ENCODE measurements around the gene PRLH.

PRLH gene

DNA sequence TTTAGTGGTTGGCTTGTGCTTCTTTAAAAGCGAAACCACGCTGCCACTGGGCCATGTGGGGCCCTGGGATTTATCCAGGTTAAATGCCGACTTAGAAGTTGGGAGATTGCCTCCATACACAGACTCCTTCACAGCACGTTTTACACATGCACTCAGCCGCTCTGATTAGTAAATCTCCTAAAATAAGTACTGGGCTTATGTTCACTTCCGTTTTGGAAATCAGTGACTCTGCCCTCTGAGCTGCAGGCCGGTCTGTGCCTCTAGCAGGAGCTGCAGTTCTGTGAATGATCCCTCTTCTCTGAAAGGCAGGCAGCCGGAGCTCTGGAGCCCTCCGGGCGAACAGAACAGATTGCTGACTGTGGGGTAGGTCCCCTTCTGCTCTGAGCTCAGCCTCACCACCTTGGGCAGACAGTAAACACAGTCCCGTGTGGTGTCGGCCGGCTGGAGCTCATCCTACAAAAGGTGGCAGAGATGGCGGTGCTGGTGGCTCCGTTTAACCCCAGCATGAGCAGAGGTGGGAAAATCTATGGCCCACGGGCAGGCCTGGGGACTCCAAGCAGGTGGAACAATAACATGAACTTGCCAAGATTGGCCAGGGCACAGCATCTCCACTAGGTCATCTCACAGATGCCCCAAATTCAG, 34.0 kb downstream of the PRLH start:
- H3K36me3 ChIP-seq (replicated peaks; ENCODE audit: low read depth, low read length): no peaks in the 10 kb centered on the region
- H3K79me2 ChIP-seq (ENCODE audit: low read length): no peaks in the 10 kb centered on the region
- no peaks in the 10 kb centered on the region for H3K27me3 ChIP-seq (ENCODE audit: low read depth, low read length)
- no peak overlapping the region for H3K4me3 ChIP-seq (ENCODE audit: low read length)
- no peak overlapping the region for H3K27ac ChIP-seq (ENCODE audit: low read length)
- no peak overlapping the region for H3K9ac ChIP-seq (ENCODE audit: low read length)
- no peak for TF ChIP-seq EZH2phosphoT487 (IDR thresholded peaks at IDR 0.05; ENCODE audit: low read depth)
- TF ChIP-seq, protein P1, sequence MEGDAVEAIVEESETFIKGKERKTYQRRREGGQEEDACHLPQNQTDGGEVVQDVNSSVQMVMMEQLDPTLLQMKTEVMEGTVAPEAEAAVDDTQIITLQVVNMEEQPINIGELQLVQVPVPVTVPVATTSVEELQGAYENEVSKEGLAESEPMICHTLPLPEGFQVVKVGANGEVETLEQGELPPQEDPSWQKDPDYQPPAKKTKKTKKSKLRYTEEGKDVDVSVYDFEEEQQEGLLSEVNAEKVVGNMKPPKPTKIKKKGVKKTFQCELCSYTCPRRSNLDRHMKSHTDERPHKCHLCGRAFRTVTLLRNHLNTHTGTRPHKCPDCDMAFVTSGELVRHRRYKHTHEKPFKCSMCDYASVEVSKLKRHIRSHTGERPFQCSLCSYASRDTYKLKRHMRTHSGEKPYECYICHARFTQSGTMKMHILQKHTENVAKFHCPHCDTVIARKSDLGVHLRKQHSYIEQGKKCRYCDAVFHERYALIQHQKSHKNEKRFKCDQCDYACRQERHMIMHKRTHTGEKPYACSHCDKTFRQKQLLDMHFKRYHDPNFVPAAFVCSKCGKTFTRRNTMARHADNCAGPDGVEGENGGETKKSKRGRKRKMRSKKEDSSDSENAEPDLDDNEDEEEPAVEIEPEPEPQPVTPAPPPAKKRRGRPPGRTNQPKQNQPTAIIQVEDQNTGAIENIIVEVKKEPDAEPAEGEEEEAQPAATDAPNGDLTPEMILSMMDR (IDR thresholded peaks at IDR 0.05; ENCODE audit: low read depth, low read length): no peak
- H2AFZ ChIP-seq (ENCODE audit: low read depth, low read length): no peak overlapping the region
- no peaks in the 10 kb centered on the region for H3K4me1 ChIP-seq (ENCODE audit: low read length)
- H4K20me1 ChIP-seq (ENCODE audit: insufficient read depth, low read length): no peaks in the 10 kb centered on the region
- H3K9me3 ChIP-seq (ENCODE audit: insufficient read depth, low read length): no peaks in the 10 kb centered on the region
- no peak overlapping the region for H3K4me2 ChIP-seq (ENCODE audit: low read length)

DNA sequence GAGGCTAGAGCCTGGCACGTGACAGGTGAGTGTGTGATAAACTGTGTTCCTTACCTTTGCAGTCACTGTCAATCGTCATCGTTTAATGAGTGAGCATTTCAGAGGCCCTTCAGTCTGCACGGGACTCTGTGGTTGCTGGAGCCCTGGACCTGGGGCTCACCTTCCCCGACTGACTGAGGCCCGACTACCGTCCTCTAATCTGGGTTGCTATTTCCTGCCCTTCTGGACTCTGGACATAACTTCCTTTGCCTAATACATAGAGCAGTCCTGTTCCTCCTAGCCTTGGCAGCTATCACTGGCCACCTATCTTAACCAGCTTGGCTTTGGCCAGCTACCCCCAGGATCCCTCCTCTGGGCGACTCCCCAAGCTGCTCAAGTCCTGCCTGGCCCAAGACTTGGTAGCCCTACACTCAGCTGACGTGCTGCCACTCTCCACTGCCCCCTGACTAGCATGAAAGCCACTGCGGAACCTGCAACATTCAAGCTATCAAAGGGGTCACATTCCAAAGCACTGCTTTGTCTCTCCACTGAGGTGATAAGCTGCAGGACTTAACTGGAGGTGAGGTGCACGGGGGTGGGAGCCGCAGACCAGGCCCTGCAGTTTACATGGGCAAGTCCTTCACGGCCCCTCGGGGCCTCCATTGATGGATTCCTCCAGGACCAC, 35.2 kb downstream of the PRLH start:
- H3K36me3 ChIP-seq (replicated peaks; ENCODE audit: low read depth, low read length): no peaks in the 10 kb centered on the region
- H3K9ac ChIP-seq (ENCODE audit: low read length): no peak overlapping the region
- no peaks in the 10 kb centered on the region for H3K4me1 ChIP-seq (ENCODE audit: low read length)
- H3K9me3 ChIP-seq (ENCODE audit: insufficient read depth, low read length): no peaks in the 10 kb centered on the region
- no peaks in the 10 kb centered on the region for H3K79me2 ChIP-seq (ENCODE audit: low read length)
- H3K4me3 ChIP-seq (ENCODE audit: low read length): no peak overlapping the region
- H3K27me3 ChIP-seq (ENCODE audit: low read depth, low read length): no peaks in the 10 kb centered on the region
- H3K27ac ChIP-seq (ENCODE audit: low read length): no peak overlapping the region
- H4K20me1 ChIP-seq (ENCODE audit: insufficient read depth, low read length): no peaks in the 10 kb centered on the region
- TF ChIP-seq, protein P1 (IDR thresholded peaks at IDR 0.05; ENCODE audit: low read depth, low read length): no peak
- TF ChIP-seq EZH2phosphoT487 (IDR thresholded peaks at IDR 0.05; ENCODE audit: low read depth): no peak
- H2AFZ ChIP-seq (ENCODE audit: low read depth, low read length): no peak overlapping the region
- no peak overlapping the region for H3K4me2 ChIP-seq (ENCODE audit: low read length)

DNA sequence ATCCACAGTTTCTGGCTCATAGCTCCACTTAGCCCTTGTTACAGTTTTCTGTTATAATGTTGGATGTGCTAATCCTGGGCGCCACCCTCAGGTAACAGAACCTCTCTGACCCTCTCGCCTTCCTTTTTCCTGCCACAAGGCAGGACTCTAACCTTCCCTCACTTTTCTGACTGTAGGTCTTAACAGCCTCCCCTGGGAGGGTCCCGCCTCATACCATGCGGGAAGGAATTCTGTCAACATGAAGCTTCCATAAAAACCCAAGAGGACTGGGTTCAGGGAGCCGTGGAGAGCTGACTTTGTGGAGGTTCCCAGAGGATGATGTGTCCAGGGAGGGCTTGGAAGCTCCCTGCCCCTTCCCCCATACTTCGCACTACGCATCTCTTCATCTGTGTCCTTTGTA, 36.0 kb downstream of the PRLH start:
- H3K4me2 ChIP-seq (ENCODE audit: low read length): no peak overlapping the region

DNA sequence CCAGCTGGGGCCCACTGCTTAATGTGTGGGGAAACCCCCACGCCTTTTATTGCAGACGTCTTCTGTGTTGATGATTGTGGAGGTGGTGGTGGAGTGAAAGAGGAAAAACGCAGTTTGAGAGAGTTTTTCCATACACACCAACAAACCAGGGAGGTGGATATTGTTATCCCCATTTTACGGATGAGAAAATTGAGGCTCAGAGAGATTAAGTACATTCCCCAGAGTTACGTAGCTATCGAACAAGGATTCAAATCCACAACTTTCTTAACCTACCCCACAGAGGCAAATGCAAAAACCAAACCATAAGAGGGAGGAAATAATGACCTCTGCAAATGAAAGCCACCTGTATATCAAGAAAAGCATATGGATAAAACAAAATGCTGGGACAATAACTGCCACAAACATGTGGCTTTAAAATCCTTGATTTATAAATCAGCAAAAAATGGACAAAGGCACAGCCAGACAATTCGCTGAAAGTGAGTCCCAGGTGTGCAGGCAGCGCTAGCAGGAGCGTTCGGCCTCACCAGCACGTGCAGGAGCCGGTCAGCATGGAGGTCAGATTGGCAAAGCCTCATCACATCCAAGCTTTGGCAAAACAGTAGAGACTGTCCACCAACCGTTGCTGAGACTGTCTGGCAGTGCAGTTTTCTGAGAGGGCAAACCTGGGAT, 36.8 kb downstream of the PRLH start:
- no peak overlapping the region for H3K4me2 ChIP-seq (ENCODE audit: low read length)
- H3K27ac ChIP-seq (ENCODE audit: low read length): no peak overlapping the region
- no peak overlapping the region for H3K4me3 ChIP-seq (ENCODE audit: low read length)
- TF ChIP-seq, protein P1 (IDR thresholded peaks at IDR 0.05; ENCODE audit: low read depth, low read length): no peak
- no peak for TF ChIP-seq EZH2phosphoT487 (IDR thresholded peaks at IDR 0.05; ENCODE audit: low read depth)
- no peak overlapping the region for H2AFZ ChIP-seq (ENCODE audit: low read depth, low read length)
- no peaks in the 10 kb centered on the region for H3K36me3 ChIP-seq (replicated peaks; ENCODE audit: low read depth, low read length)
- H3K79me2 ChIP-seq (ENCODE audit: low read length): no peaks in the 10 kb centered on the region
- H3K9me3 ChIP-seq (ENCODE audit: insufficient read depth, low read length): no peaks in the 10 kb centered on the region
- H4K20me1 ChIP-seq (ENCODE audit: insufficient read depth, low read length): no peaks in the 10 kb centered on the region
- H3K27me3 ChIP-seq (ENCODE audit: low read depth, low read length): no peaks in the 10 kb centered on the region
- H3K9ac ChIP-seq (ENCODE audit: low read length): no peak overlapping the region
- no peaks in the 10 kb centered on the region for H3K4me1 ChIP-seq (ENCODE audit: low read length)

More for the DNA sequence above, 36.0 kb downstream of the PRLH start:
- H3K27me3 ChIP-seq (ENCODE audit: low read depth, low read length): no peaks in the 10 kb centered on the region
- no peaks in the 10 kb centered on the region for H3K36me3 ChIP-seq (replicated peaks; ENCODE audit: low read depth, low read length)
- no peaks in the 10 kb centered on the region for H3K9me3 ChIP-seq (ENCODE audit: insufficient read depth, low read length)
- H2AFZ ChIP-seq (ENCODE audit: low read depth, low read length): no peak overlapping the region
- no peaks in the 10 kb centered on the region for H4K20me1 ChIP-seq (ENCODE audit: insufficient read depth, low read length)
- TF ChIP-seq EZH2phosphoT487 (IDR thresholded peaks at IDR 0.05; ENCODE audit: low read depth): no peak
- TF ChIP-seq, protein P1 (IDR thresholded peaks at IDR 0.05; ENCODE audit: low read depth, low read length): no peak
- no peak overlapping the region for H3K9ac ChIP-seq (ENCODE audit: low read length)
- no peaks in the 10 kb centered on the region for H3K79me2 ChIP-seq (ENCODE audit: low read length)
- H3K4me3 ChIP-seq (ENCODE audit: low read length): no peak overlapping the region
- no peak overlapping the region for H3K27ac ChIP-seq (ENCODE audit: low read length)
- no peaks in the 10 kb centered on the region for H3K4me1 ChIP-seq (ENCODE audit: low read length)

Measured in OCI-LY3 (cell line).